Ishikawa (cell line): ENCODE measurements around the gene HSD17B13.

Source experiments
- EGR1 ChIP-seq: IDR thresholded peaks from 2 replicates; pipeline ENCODE4 v1.6.1; 2012
- TF ChIP-seq, protein P1 (sequence below): IDR thresholded peaks from 2 replicates; pipeline ENCODE4 v1.6.1; 2012; ENCODE audit warnings: low read depth, mild to moderate bottlenecking

DNA sequence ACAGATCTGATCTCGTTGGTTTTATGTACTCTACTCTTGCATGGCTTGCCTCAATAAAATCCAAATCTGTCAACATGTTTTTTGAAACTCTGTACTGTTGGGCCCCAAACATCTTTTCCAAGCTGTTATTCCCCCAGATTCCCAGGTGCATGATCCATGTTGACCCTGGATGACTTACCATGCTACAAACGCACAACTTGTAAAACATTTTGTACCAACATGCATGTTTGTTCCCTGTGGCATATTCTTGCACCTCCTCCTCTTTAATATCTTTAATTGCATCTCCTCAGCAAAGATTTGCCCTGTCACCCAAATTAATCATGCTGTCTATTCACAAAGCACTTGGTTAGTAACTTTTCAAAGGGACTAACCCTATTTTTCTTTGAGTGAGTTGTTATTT is 24.3 kb downstream of the HSD17B13 start:
- TF ChIP-seq, protein P1, sequence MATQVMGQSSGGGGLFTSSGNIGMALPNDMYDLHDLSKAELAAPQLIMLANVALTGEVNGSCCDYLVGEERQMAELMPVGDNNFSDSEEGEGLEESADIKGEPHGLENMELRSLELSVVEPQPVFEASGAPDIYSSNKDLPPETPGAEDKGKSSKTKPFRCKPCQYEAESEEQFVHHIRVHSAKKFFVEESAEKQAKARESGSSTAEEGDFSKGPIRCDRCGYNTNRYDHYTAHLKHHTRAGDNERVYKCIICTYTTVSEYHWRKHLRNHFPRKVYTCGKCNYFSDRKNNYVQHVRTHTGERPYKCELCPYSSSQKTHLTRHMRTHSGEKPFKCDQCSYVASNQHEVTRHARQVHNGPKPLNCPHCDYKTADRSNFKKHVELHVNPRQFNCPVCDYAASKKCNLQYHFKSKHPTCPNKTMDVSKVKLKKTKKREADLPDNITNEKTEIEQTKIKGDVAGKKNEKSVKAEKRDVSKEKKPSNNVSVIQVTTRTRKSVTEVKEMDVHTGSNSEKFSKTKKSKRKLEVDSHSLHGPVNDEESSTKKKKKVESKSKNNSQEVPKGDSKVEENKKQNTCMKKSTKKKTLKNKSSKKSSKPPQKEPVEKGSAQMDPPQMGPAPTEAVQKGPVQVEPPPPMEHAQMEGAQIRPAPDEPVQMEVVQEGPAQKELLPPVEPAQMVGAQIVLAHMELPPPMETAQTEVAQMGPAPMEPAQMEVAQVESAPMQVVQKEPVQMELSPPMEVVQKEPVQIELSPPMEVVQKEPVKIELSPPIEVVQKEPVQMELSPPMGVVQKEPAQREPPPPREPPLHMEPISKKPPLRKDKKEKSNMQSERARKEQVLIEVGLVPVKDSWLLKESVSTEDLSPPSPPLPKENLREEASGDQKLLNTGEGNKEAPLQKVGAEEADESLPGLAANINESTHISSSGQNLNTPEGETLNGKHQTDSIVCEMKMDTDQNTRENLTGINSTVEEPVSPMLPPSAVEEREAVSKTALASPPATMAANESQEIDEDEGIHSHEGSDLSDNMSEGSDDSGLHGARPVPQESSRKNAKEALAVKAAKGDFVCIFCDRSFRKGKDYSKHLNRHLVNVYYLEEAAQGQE, result no peak
- no peak for TF ChIP-seq EGR1
